Vagina (tissue), 2 donors: Measurements from ENCODE around the gene ASNS. TPM values are rescaled to one million over a fixed set of nuclear protein-coding genes. Genes with fewer than 3 reads are reported as not detected.

Experiments used
- DNase-seq, 2 donors: peaks; one replicate each; pipeline ENCODE4 v3.0.0-alpha.2; 2017; ENCODE audit errors: extremely low spot score in 2 of 2
- H3K27ac ChIP-seq: fragments of 200-600 bp; sonication (generic); one replicate; pipeline ENCODE4 v1.5.1; 2019
- H3K27me3 ChIP-seq: fragments of 200-600 bp; sonication (generic); one replicate; pipeline ENCODE4 v1.5.1; 2019
- H3K36me3 ChIP-seq, 2 donors: fragments of 200-600 bp; sonication (generic); one replicate each; pipeline ENCODE4 v1.5.1; 2017 to 2019
- H3K4me1 ChIP-seq: fragments of 200-600 bp; sonication (generic); one replicate; pipeline ENCODE4 v1.5.1; 2019
- H3K4me3 ChIP-seq, 2 donors: fragments of 200-600 bp; sonication (generic); 1 replicate in 1 of 2; 2 replicates in 1 of 2; pipeline ENCODE4 v1.5.1; 2016 to 2019
- H3K9me3 ChIP-seq: fragments of 200-600 bp; sonication (generic); one replicate; pipeline ENCODE4 v1.5.1; 2019
- CTCF ChIP-seq, 3 experiments: fragments of 450-650 bp in 2 of 3; fragments of 200-600 bp in 1 of 3; sonication (generic) in 1 of 3; IDR thresholded peaks; one replicate each; pipeline ENCODE4 v1.5.1; 2017 to 2019; ENCODE audit warnings: antibody characterized with exemption in 3 of 3, mild to moderate bottlenecking in 2 of 3, moderate library complexity in 2 of 3
- POLR2A ChIP-seq, 2 donors: fragments of 450-650 bp; IDR thresholded peaks; one replicate each; pipeline ENCODE4 v1.6.1; 2017; ENCODE audit warnings: antibody characterized with exemption in 2 of 2, mild to moderate bottlenecking in 2 of 2, moderate library complexity in 2 of 2
- POLR2AphosphoS5 ChIP-seq, 2 donors: sonication (generic); formaldehyde crosslinking; IDR thresholded peaks; one replicate each; pipeline ENCODE4 v1.9.0; 2017; ENCODE audit warnings: antibody characterized with exemption in 2 of 2, mild to moderate bottlenecking in 2 of 2, low read depth in 1 of 2; ENCODE audit not compliant: insufficient read depth in 1 of 2
- intact Hi-C: fragments of 100-400 bp; cut with DNase I; formaldehyde crosslinking; loops from one replicate; pipeline ENCODE4 v1.15.1; 2023
- total RNA-seq: library from RNA; depleted of rRNA; stranded (reverse); fragments of >200 nt; gene quantifications from one replicate; pipeline ENCODE4 v1.2.3, GENCODE V29; 2016

The ASNS gene
- total RNA-seq, 1 donor from 2014 or later = 17.7 TPM

GRCh38 chr7:97846945-97847344, 25.3 kb downstream of the ASNS start:
- Histone ChIP-seq H3K27ac (no peak overlapping the region), H3K4me1 (no peaks in the 10 kb centered on the region), H3K4me3 (no peak overlapping the region), H3K36me3 (peaks cover 0 to 5% of the 10 kb centered on the region in 2 donors), H3K27me3 (no peaks in the 10 kb centered on the region), H3K9me3 (no peaks in the 10 kb centered on the region)
- TF ChIP-seq CTCF (IDR thresholded peaks at IDR 0.05) (no peak), POLR2A (IDR thresholded peaks at IDR 0.05) (no peak), POLR2AphosphoS5 (IDR thresholded peaks at IDR 0.05; ENCODE audit: insufficient read depth in 1 of 2, low read depth in 1 of 2) (no peak)
- no peak for DNase-seq
- intact Hi-C loops = no loop called here

- H3K27ac ChIP-seq = no peak overlapping the region
- intact Hi-C loops = no loop called here
- H3K9me3 ChIP-seq = no peaks in the 10 kb centered on the region
- no peaks in the 10 kb centered on the region for H3K4me1 ChIP-seq
- H3K27me3 ChIP-seq = no peaks in the 10 kb centered on the region
- H3K36me3 ChIP-seq = no peaks in the 10 kb centered on the region
- no peak overlapping the region for H3K4me3 ChIP-seq
- DNase-seq = no peak
- TF ChIP-seq POLR2AphosphoS5 (IDR thresholded peaks at IDR 0.05; ENCODE audit: insufficient read depth in 1 of 2, low read depth in 1 of 2) (no peak), POLR2A (IDR thresholded peaks at IDR 0.05) (no peak), CTCF (IDR thresholded peaks at IDR 0.05) (no peak)
Observed at GRCh38 chr7:97845622-97846203, 26.5 kb downstream of the ASNS start.

GRCh38 chr7:97844036-97844435, 28.2 kb downstream of the ASNS start:
- Histone ChIP-seq H3K4me3 (no peak overlapping the region), H3K4me1 (no peaks in the 10 kb centered on the region), H3K9me3 (no peaks in the 10 kb centered on the region), H3K36me3 (no peaks in the 10 kb centered on the region), H3K27me3 (no peaks in the 10 kb centered on the region), H3K27ac (no peak overlapping the region)
- DNase-seq = no peak
- no peak for TF ChIP-seq POLR2A (IDR thresholded peaks at IDR 0.05)
- TF ChIP-seq POLR2AphosphoS5 (IDR thresholded peaks at IDR 0.05; ENCODE audit: insufficient read depth in 1 of 2, low read depth in 1 of 2) = no peak
- TF ChIP-seq CTCF (IDR thresholded peaks at IDR 0.05) = no peak
- intact Hi-C loops = no loop called here

- Histone ChIP-seq H3K27ac (no peak overlapping the region), H3K4me3 (no peak overlapping the region), H3K4me1 (no peaks in the 10 kb centered on the region), H3K9me3 (no peaks in the 10 kb centered on the region), H3K36me3 (no peaks in the 10 kb centered on the region), H3K27me3 (no peaks in the 10 kb centered on the region)
- intact Hi-C loops = no loop called here
- TF ChIP-seq POLR2AphosphoS5 (IDR thresholded peaks at IDR 0.05; ENCODE audit: insufficient read depth in 1 of 2, low read depth in 1 of 2) = no peak
- no peak for TF ChIP-seq POLR2A (IDR thresholded peaks at IDR 0.05)
- no peak for TF ChIP-seq CTCF (IDR thresholded peaks at IDR 0.05)
- DNase-seq = no peak
Observed at GRCh38 chr7:97842772-97843345, 29.3 kb downstream of the ASNS start.

GRCh38 chr7:97842006-97842405, 30.2 kb downstream of the ASNS start:
- H3K27me3 ChIP-seq = no peaks in the 10 kb centered on the region
- H3K4me3 ChIP-seq = no peak overlapping the region
- DNase-seq = no peak
- no peak overlapping the region for H3K27ac ChIP-seq
- TF ChIP-seq CTCF (IDR thresholded peaks at IDR 0.05) (no peak), POLR2A (IDR thresholded peaks at IDR 0.05) (no peak), POLR2AphosphoS5 (IDR thresholded peaks at IDR 0.05; ENCODE audit: insufficient read depth in 1 of 2, low read depth in 1 of 2) (no peak)
- no peaks in the 10 kb centered on the region for H3K36me3 ChIP-seq
- H3K9me3 ChIP-seq = no peaks in the 10 kb centered on the region
- no peaks in the 10 kb centered on the region for H3K4me1 ChIP-seq
- intact Hi-C loops = no loop called here
